ENCODE results near the gene ARCN1. TPM values are rescaled to one million over a fixed set of nuclear protein-coding genes. Genes with fewer than 3 reads are reported as not detected.

Gene ARCN1
- total and polyA plus RNA-seq, 4 donors: 67.6 to 170 (median 98.3) TPM

- no peaks in the 10 kb centered on the region for H3K9me3 ChIP-seq (ENCODE audit: control insufficient read depth, low read length)
- intact Hi-C loops (cut with DNase I): no loop called here
- H3K27ac ChIP-seq (ENCODE audit: low read depth in 1 of 2, low read length in 2 of 2): no peak overlapping the region
- H3K36me3 ChIP-seq (ENCODE audit: control insufficient read depth in 1 of 2, insufficient read depth in 2 of 2, low read length in 1 of 2): peaks cover 2 to 3% of the 10 kb centered on the region in 2 donors
- H3K4me1 ChIP-seq (ENCODE audit: control insufficient read depth in 1 of 2, insufficient read depth in 2 of 2, low read length in 2 of 2): no peaks in the 10 kb centered on the region
- H3K27me3 ChIP-seq (ENCODE audit: control insufficient read depth in 1 of 2, insufficient read depth in 2 of 2, low read length in 1 of 2): no peaks in the 10 kb centered on the region
- H3K4me3 ChIP-seq (ENCODE audit: low read length in 2 of 2): no peak overlapping the region
- ATAC-seq (ENCODE audit: low FRiP score): no peak
- no peak for DNase-seq
- WGBS, 2 donors: 80 to 81% methylated on average over 20 of the region's 20 CpGs
Measured at GRCh38 chr11:118628031-118628430, 55.8 kb downstream of the ARCN1 start.

- ATAC-seq (ENCODE audit: low FRiP score) (no peak), DNase-seq (no peak)
- intact Hi-C loops (cut with DNase I): no loop called here
- WGBS, 2 donors: 42 to 43% methylated on average over 13 of the region's 13 CpGs
- Histone ChIP-seq H3K36me3 (ENCODE audit: control insufficient read depth in 1 of 2, insufficient read depth in 2 of 2, low read length in 1 of 2) (peaks cover 2 to 3% of the 10 kb centered on the region in 2 donors), H3K27ac (ENCODE audit: low read depth in 1 of 2, low read length in 2 of 2) (no peak overlapping the region), H3K9me3 (ENCODE audit: control insufficient read depth, low read length) (no peaks in the 10 kb centered on the region), H3K4me1 (ENCODE audit: control insufficient read depth in 1 of 2, insufficient read depth in 2 of 2, low read length in 2 of 2) (no peaks in the 10 kb centered on the region), H3K4me3 (ENCODE audit: low read length in 2 of 2) (no peak overlapping the region), H3K27me3 (ENCODE audit: control insufficient read depth in 1 of 2, insufficient read depth in 2 of 2, low read length in 1 of 2) (no peaks in the 10 kb centered on the region)
Measured at GRCh38 chr11:118628432-118628831, 56.2 kb downstream of the ARCN1 start.

- no peak for ATAC-seq (ENCODE audit: low FRiP score)
- no peak overlapping the region for H3K27ac ChIP-seq (ENCODE audit: low read depth in 1 of 2, low read length in 2 of 2)
- H3K36me3 ChIP-seq (ENCODE audit: control insufficient read depth in 1 of 2, insufficient read depth in 2 of 2, low read length in 1 of 2): peaks cover 2 to 3% of the 10 kb centered on the region in 2 donors
- H3K4me3 ChIP-seq (ENCODE audit: low read length in 2 of 2): no peak overlapping the region
- H3K27me3 ChIP-seq (ENCODE audit: control insufficient read depth in 1 of 2, insufficient read depth in 2 of 2, low read length in 1 of 2): no peaks in the 10 kb centered on the region
- DNase-seq: no peak
- H3K4me1 ChIP-seq (ENCODE audit: control insufficient read depth in 1 of 2, insufficient read depth in 2 of 2, low read length in 2 of 2): no peaks in the 10 kb centered on the region
- H3K9me3 ChIP-seq (ENCODE audit: control insufficient read depth, low read length): no peaks in the 10 kb centered on the region
- intact Hi-C loops (cut with DNase I): no loop called here
- WGBS, 2 donors: 50 to 54% methylated on average over 5 of the region's 5 CpGs
Measured at GRCh38 chr11:118628861-118629549, 56.8 kb downstream of the ARCN1 start.

GRCh38 chr11:118629761-118630661 is 57.8 kb downstream of the ARCN1 start:
- no peak overlapping the region for H3K4me3 ChIP-seq (ENCODE audit: low read length in 2 of 2)
- no peak for DNase-seq
- H3K27me3 ChIP-seq (ENCODE audit: control insufficient read depth in 1 of 2, insufficient read depth in 2 of 2, low read length in 1 of 2): no peaks in the 10 kb centered on the region
- H3K4me1 ChIP-seq (ENCODE audit: control insufficient read depth in 1 of 2, insufficient read depth in 2 of 2, low read length in 2 of 2): no peaks in the 10 kb centered on the region
- no peaks in the 10 kb centered on the region for H3K9me3 ChIP-seq (ENCODE audit: control insufficient read depth, low read length)
- 58% methylated on average over 6 of the region's 6 CpGs for WGBS, 2 donors
- H3K27ac ChIP-seq (ENCODE audit: low read depth in 1 of 2, low read length in 2 of 2): peak overlapping the region in 1 of 2 donors; percentile 12
- intact Hi-C loops (cut with DNase I): no loop called here
- peaks cover 2 to 3% of the 10 kb centered on the region in 2 donors for H3K36me3 ChIP-seq (ENCODE audit: control insufficient read depth in 1 of 2, insufficient read depth in 2 of 2, low read length in 1 of 2)
- no peak for ATAC-seq (ENCODE audit: low FRiP score)

- H3K4me1 ChIP-seq (ENCODE audit: control insufficient read depth in 1 of 2, insufficient read depth in 2 of 2, low read length in 2 of 2): no peaks in the 10 kb centered on the region
- ATAC-seq (ENCODE audit: low FRiP score) (no peak), DNase-seq (no peak)
- H3K9me3 ChIP-seq (ENCODE audit: control insufficient read depth, low read length): no peaks in the 10 kb centered on the region
- no peak overlapping the region for H3K4me3 ChIP-seq (ENCODE audit: low read length in 2 of 2)
- WGBS, 2 donors: 90 to 91% methylated on average over 14 of the region's 14 CpGs
- H3K27me3 ChIP-seq (ENCODE audit: control insufficient read depth in 1 of 2, insufficient read depth in 2 of 2, low read length in 1 of 2): no peaks in the 10 kb centered on the region
- intact Hi-C loops (cut with DNase I): no loop called here
- H3K36me3 ChIP-seq (ENCODE audit: control insufficient read depth in 1 of 2, insufficient read depth in 2 of 2, low read length in 1 of 2): peaks cover 2 to 3% of the 10 kb centered on the region in 2 donors
- H3K27ac ChIP-seq (ENCODE audit: low read depth in 1 of 2, low read length in 2 of 2): no peak overlapping the region
Measured at GRCh38 chr11:118631142-118631909, 59.1 kb downstream of the ARCN1 start.

GRCh38 chr11:118632577-118633318 is 60.5 kb downstream of the ARCN1 start:
- DNase-seq (no peak), ATAC-seq (ENCODE audit: low FRiP score) (no peak)
- peaks cover 2 to 3% of the 10 kb centered on the region in 2 donors for H3K36me3 ChIP-seq (ENCODE audit: control insufficient read depth in 1 of 2, insufficient read depth in 2 of 2, low read length in 1 of 2)
- intact Hi-C loops (cut with DNase I): no loop called here
- WGBS, 2 donors: 61 to 66% methylated on average over 9 of the region's 9 CpGs
- no peak overlapping the region for H3K27ac ChIP-seq (ENCODE audit: low read depth in 1 of 2, low read length in 2 of 2)
- no peaks in the 10 kb centered on the region for H3K9me3 ChIP-seq (ENCODE audit: control insufficient read depth, low read length)
- H3K4me3 ChIP-seq (ENCODE audit: low read length in 2 of 2): no peak overlapping the region
- H3K27me3 ChIP-seq (ENCODE audit: control insufficient read depth in 1 of 2, insufficient read depth in 2 of 2, low read length in 1 of 2): no peaks in the 10 kb centered on the region
- H3K4me1 ChIP-seq (ENCODE audit: control insufficient read depth in 1 of 2, insufficient read depth in 2 of 2, low read length in 2 of 2): no peaks in the 10 kb centered on the region

GRCh38 chr11:118633319-118633690 is 61.1 kb downstream of the ARCN1 start:
- 60 to 91% methylated on average over 1 of the region's 1 CpG for WGBS, 2 donors
- ATAC-seq (ENCODE audit: low FRiP score) (no peak), DNase-seq (no peak)
- Histone ChIP-seq H3K4me3 (ENCODE audit: low read length in 2 of 2) (no peak overlapping the region), H3K4me1 (ENCODE audit: control insufficient read depth in 1 of 2, insufficient read depth in 2 of 2, low read length in 2 of 2) (no peaks in the 10 kb centered on the region), H3K36me3 (ENCODE audit: control insufficient read depth in 1 of 2, insufficient read depth in 2 of 2, low read length in 1 of 2) (peaks cover 2 to 3% of the 10 kb centered on the region in 2 donors), H3K27me3 (ENCODE audit: control insufficient read depth in 1 of 2, insufficient read depth in 2 of 2, low read length in 1 of 2) (no peaks in the 10 kb centered on the region), H3K9me3 (ENCODE audit: control insufficient read depth, low read length) (no peaks in the 10 kb centered on the region), H3K27ac (ENCODE audit: low read depth in 1 of 2, low read length in 2 of 2) (peak overlapping the region in 1 of 2 donors; percentile 11)
- intact Hi-C loops (cut with DNase I): no loop called here

GRCh38 chr11:118633979-118634378 is 61.8 kb downstream of the ARCN1 start:
- peak; percentile 31 for ATAC-seq (ENCODE audit: low FRiP score)
- no peaks in the 10 kb centered on the region for H3K4me1 ChIP-seq (ENCODE audit: control insufficient read depth in 1 of 2, insufficient read depth in 2 of 2, low read length in 2 of 2)
- no peak for DNase-seq
- H3K27me3 ChIP-seq (ENCODE audit: control insufficient read depth in 1 of 2, insufficient read depth in 2 of 2, low read length in 1 of 2): no peaks in the 10 kb centered on the region
- no peaks in the 10 kb centered on the region for H3K9me3 ChIP-seq (ENCODE audit: control insufficient read depth, low read length)
- H3K36me3 ChIP-seq (ENCODE audit: control insufficient read depth in 1 of 2, insufficient read depth in 2 of 2, low read length in 1 of 2): peaks cover 2 to 3% of the 10 kb centered on the region in 2 donors
- peak overlapping the region in 1 of 2 donors; percentile 22 for H3K27ac ChIP-seq (ENCODE audit: low read depth in 1 of 2, low read length in 2 of 2)
- H3K4me3 ChIP-seq (ENCODE audit: low read length in 2 of 2): no peak overlapping the region
- WGBS, 2 donors: 13 to 25% methylated on average over 4 of the region's 4 CpGs
- intact Hi-C loops (cut with DNase I): no loop called here
